HG03139 (cell line): Measurements from ENCODE around the gene SETD4.

ENCODE experiments used
- ATAC-seq: cut with Tn5 transposase; IDR thresholded peaks from one replicate; pipeline ENCODE4 v1.9.1; 2021; ENCODE audit not compliant: unreplicated experiment

SETD4 gene

GRCh38 chr21:36048357-36048756, 12.0 kb downstream of the SETD4 start:
- no peak for ATAC-seq

GRCh38 chr21:36047139-36047538, 13.2 kb downstream of the SETD4 start:
- no peak for ATAC-seq

- ATAC-seq: no peak
These were observed 14.3 kb downstream of the SETD4 start for GRCh38 chr21:36045993-36046392.

- no peak for ATAC-seq
These were observed 16.3 kb downstream of the SETD4 start for GRCh38 chr21:36044056-36044455.

GRCh38 chr21:36041910-36042309, 18.4 kb downstream of the SETD4 start:
- ATAC-seq: no peak

GRCh38 chr21:36040389-36040788, 19.9 kb downstream of the SETD4 start:
- ATAC-seq: no peak

- ATAC-seq: no peak
These were observed 20.5 kb downstream of the SETD4 start for GRCh38 chr21:36039861-36040260.

- no peak for ATAC-seq
These were observed 21.4 kb downstream of the SETD4 start for GRCh38 chr21:36038701-36039497.

GRCh38 chr21:36035381-36035791, 24.9 kb downstream of the SETD4 start:
- no peak for ATAC-seq

- no peak for ATAC-seq
These were observed 26.0 kb downstream of the SETD4 start for GRCh38 chr21:36034211-36034913.

GRCh38 chr21:36032647-36033406, 27.5 kb downstream of the SETD4 start:
- no peak for ATAC-seq

- no peak for ATAC-seq
These were observed 29.6 kb downstream of the SETD4 start for GRCh38 chr21:36030581-36031189.

GRCh38 chr21:36029309-36029708, 31.0 kb downstream of the SETD4 start:
- ATAC-seq: no peak

GRCh38 chr21:36028127-36029069, 31.9 kb downstream of the SETD4 start:
- no peak for ATAC-seq

- ATAC-seq: no peak
These were observed 33.0 kb downstream of the SETD4 start for GRCh38 chr21:36027347-36027746.

GRCh38 chr21:36024782-36025181, 35.5 kb downstream of the SETD4 start:
- ATAC-seq: no peak

- ATAC-seq: no peak
These were observed 37.2 kb downstream of the SETD4 start for GRCh38 chr21:36023092-36023480.

GRCh38 chr21:36022427-36023091, 37.8 kb downstream of the SETD4 start:
- ATAC-seq: no peak

- ATAC-seq: no peak
These were observed 39.0 kb downstream of the SETD4 start for GRCh38 chr21:36021251-36021837.
